HG03442 (cell line): ENCODE data around the gene RIMS3.
"Not testable (repeated sequence)": the region's sequence is repeated elsewhere in the genome, so short reads cannot be mapped to it uniquely, and the experiment has no call there.

ENCODE experiments used
- ATAC-seq: cut with Tn5 transposase; IDR thresholded peaks from one replicate; pipeline ENCODE4 v1.9.1; 2021; ENCODE audit warnings: mild to moderate bottlenecking, moderate library complexity; ENCODE audit not compliant: unreplicated experiment

The RIMS3 gene

GRCh38 chr1:40633523-40633922 lies 32.0 kb downstream of the RIMS3 start:
- ATAC-seq, result no peak

- ATAC-seq, result no peak
Measured at GRCh38 chr1:40630488-40631223, 34.8 kb downstream of the RIMS3 start.

- ATAC-seq, result not testable (repeated sequence)
Measured at GRCh38 chr1:40629546-40629945, 35.9 kb downstream of the RIMS3 start.

GRCh38 chr1:40628903-40629292 lies 36.6 kb downstream of the RIMS3 start:
- no peak for ATAC-seq

- ATAC-seq, result peak; percentile 66
Measured at GRCh38 chr1:40627987-40628902, 37.2 kb downstream of the RIMS3 start.

GRCh38 chr1:40626383-40626770 lies 39.1 kb downstream of the RIMS3 start:
- no peak for ATAC-seq

- no peak for ATAC-seq
Measured at GRCh38 chr1:40625476-40626382, 39.8 kb downstream of the RIMS3 start.

GRCh38 chr1:40625076-40625475 lies 40.4 kb downstream of the RIMS3 start:
- ATAC-seq, result no peak

- no peak for ATAC-seq
Measured at GRCh38 chr1:40622936-40623629, 42.4 kb downstream of the RIMS3 start.

- ATAC-seq, result no peak
Measured at GRCh38 chr1:40621821-40622450, 43.5 kb downstream of the RIMS3 start.

GRCh38 chr1:40620586-40621210 lies 44.8 kb downstream of the RIMS3 start:
- ATAC-seq, result no peak

GRCh38 chr1:40620150-40620549 lies 45.3 kb downstream of the RIMS3 start:
- ATAC-seq, result no peak

GRCh38 chr1:40618108-40618507 lies 47.4 kb downstream of the RIMS3 start:
- ATAC-seq, result no peak

- no peak for ATAC-seq
Measured at GRCh38 chr1:40612345-40612831, 53.1 kb downstream of the RIMS3 start.

- no peak for ATAC-seq
Measured at GRCh38 chr1:40610156-40610555, 55.3 kb downstream of the RIMS3 start.

- ATAC-seq, result no peak
Measured at GRCh38 chr1:40607921-40608320, 57.6 kb downstream of the RIMS3 start.

GRCh38 chr1:40606978-40607377 lies 58.5 kb downstream of the RIMS3 start:
- ATAC-seq, result no peak

- no peak for ATAC-seq
Measured at GRCh38 chr1:40606194-40606593, 59.3 kb downstream of the RIMS3 start.

- no peak for ATAC-seq
Measured at GRCh38 chr1:40599926-40600325, 65.6 kb downstream of the RIMS3 start.
